Activated T-helper 1 cell treated with anti-CD3 and anti-CD28 coated beads, Interleukin-12 subunit alpha, Interleukin-12 subunit beta, Interleukin-2, Interleukin-4 antibody, amounts not matched to agents 30 ng/mL and 10 ng/mL and 1 ng/mL, durations not matched to agents 14 hours and 24 hours and 36 hours (primary cell): ENCODE measurements around the gene ST8SIA1. TPM values are rescaled to one million over a fixed set of nuclear protein-coding genes. Genes with fewer than 3 reads are reported as not detected.

Experiments
- DNase-seq: peaks from one replicate; pipeline ENCODE4 v3.0.0; 2021; ENCODE audit warnings: low spot score
- H3K27ac Mint-ChIP-seq: one replicate; pipeline ENCODE4 v1.8.0; 2021; ENCODE audit warnings: mild to moderate bottlenecking, mixed read lengths
- H3K27me3 Mint-ChIP-seq: one replicate; pipeline ENCODE4 v1.8.0; 2022; ENCODE audit warnings: mild to moderate bottlenecking, moderate library complexity, mixed read lengths; ENCODE audit not compliant: insufficient read depth
- H3K36me3 Mint-ChIP-seq: one replicate; pipeline ENCODE4 v1.8.0; 2021; ENCODE audit warnings: low read depth, mixed read lengths
- H3K4me1 Mint-ChIP-seq: one replicate; pipeline ENCODE4 v1.8.0; 2021; ENCODE audit warnings: low read depth, mixed read lengths
- H3K4me3 Mint-ChIP-seq: one replicate; pipeline ENCODE4 v1.8.0; 2021; ENCODE audit warnings: mild to moderate bottlenecking, moderate library complexity, mixed read lengths
- H3K9me3 Mint-ChIP-seq: one replicate; pipeline ENCODE4 v1.8.0; 2021; ENCODE audit warnings: mixed read lengths
- intact Hi-C: fragments of 100-400 bp; cut with micrococcal nuclease; formaldehyde crosslinking; loops from one replicate; pipeline ENCODE4 v1.15.1; 2024
- total RNA-seq: library from RNA; stranded (reverse); gene quantifications from 2 replicates; pipeline ENCODE4 v1.2.3, GENCODE V29; 2022

Gene ST8SIA1
- total RNA-seq, 1 donor from 2014 or later = 0.57 TPM

DNA sequence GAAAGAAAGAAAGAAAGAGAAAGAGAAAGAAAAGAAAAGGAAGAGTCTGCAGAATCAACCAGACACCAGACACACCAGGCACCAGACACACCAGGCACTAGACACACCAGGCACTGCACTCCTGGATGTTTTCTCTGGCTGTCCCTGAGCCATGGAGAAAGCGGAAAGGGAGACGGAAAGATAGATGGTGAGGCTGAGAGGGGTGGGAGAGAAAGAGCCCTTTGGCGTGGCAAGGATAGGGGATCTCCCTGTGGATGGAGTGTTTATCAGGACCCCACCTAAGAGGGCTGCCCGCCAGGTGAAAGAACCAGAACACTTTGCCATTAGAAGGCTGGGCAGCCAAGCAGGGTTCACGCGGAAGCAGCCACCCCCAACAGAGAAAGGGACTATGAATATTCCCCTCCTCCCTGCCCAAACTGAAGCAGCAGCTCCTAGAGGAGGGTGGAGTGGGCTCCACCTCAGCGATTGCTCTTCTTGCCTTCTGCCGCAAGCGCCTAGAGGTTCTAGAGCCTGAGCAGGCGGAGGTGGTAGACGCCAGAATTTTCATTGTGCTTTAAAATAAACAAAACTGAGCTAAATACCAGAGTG lies 13.4 kb downstream of the ST8SIA1 start:
- no peaks in the 10 kb centered on the region for H3K27me3 Mint-ChIP-seq
- intact Hi-C loops = no loop called here
- no peak overlapping the region for H3K27ac Mint-ChIP-seq
- no peaks in the 10 kb centered on the region for H3K9me3 Mint-ChIP-seq
- DNase-seq = no peak
- H3K36me3 Mint-ChIP-seq = no peaks in the 10 kb centered on the region
- H3K4me3 Mint-ChIP-seq = no peak overlapping the region
- peaks cover 5% of the 10 kb centered on the region for H3K4me1 Mint-ChIP-seq

DNA sequence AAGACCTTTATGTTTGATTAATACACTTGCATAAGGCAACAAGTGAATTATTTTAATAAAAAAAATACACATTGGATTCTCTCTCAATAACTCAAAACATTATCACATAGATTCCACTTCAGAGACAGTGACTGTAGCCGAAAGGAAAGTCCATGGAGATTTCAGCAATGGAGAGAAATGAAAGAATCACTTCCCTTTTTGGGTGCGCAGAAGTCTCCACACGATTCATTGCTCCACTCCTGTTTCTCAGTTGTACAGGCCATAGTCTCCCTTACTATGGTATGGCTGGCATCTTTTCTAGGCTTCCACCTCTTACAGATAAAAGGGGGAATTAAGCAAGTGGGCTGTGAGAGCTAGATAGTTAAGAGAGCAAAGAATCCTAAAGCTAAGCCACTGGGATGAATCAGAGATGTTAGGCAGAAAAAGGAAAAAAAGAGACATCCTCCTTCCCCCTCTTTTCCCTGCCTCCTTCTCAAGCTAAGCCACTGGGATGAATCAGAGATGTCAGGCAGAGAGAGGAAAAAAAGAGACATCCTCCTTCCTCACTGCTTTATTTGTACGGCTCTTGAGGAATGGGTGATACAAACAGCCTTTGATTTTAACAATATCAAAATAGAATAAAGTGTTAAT lies 16.3 kb downstream of the ST8SIA1 start:
- Mint-ChIP-seq H3K9me3 (no peaks in the 10 kb centered on the region), H3K36me3 (no peaks in the 10 kb centered on the region), H3K4me1 (peaks cover 5% of the 10 kb centered on the region), H3K27ac (no peak overlapping the region), H3K27me3 (peaks cover 7% of the 10 kb centered on the region), H3K4me3 (no peak overlapping the region)
- DNase-seq = no peak
- intact Hi-C loops = no loop called here

- no peaks in the 10 kb centered on the region for H3K36me3 Mint-ChIP-seq
- H3K27ac Mint-ChIP-seq = no peak overlapping the region
- peaks cover 7% of the 10 kb centered on the region for H3K27me3 Mint-ChIP-seq
- no peaks in the 10 kb centered on the region for H3K9me3 Mint-ChIP-seq
- DNase-seq = no peak
- intact Hi-C loops = no loop called here
- no peak overlapping the region for H3K4me3 Mint-ChIP-seq
- no peaks in the 10 kb centered on the region for H3K4me1 Mint-ChIP-seq
These were observed 20.6 kb downstream of the ST8SIA1 start for GRCh38 chr12:22313963-22314330.

DNA sequence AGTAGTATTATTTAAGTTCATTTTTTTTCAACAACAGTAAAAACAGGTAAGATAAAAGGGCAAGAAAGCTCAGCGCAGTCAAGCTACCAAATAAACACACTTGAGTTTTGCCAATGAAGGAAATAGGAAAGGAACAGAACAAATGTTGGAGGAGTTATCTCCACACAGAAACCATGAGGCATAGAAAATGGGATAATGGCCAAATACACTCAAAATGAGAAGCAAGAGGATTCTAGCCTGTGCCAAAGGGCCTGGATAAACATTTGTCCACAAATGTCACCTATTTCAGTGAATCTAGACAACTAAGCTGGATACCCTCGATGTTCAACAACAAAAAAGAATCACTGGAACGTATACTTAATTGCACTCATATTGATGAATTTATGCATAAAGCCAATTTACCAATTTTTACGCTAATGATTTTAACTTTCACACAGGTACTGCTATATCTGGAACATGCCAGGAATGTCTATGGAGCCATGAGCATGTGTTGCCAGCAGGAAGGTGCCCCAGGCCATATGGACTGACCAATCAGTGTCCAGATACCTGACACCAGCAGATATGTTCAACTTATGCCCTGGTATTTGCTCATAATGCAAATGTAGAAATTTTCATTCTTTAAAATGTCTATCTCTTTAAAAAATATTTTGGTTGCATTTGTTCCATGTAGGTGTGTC lies 21.1 kb downstream of the ST8SIA1 start:
- Mint-ChIP-seq H3K27me3 (peaks cover 7% of the 10 kb centered on the region), H3K27ac (no peak overlapping the region), H3K4me3 (no peak overlapping the region), H3K4me1 (no peaks in the 10 kb centered on the region), H3K9me3 (no peaks in the 10 kb centered on the region), H3K36me3 (no peaks in the 10 kb centered on the region)
- DNase-seq = no peak
- intact Hi-C loops = no loop called here

DNA sequence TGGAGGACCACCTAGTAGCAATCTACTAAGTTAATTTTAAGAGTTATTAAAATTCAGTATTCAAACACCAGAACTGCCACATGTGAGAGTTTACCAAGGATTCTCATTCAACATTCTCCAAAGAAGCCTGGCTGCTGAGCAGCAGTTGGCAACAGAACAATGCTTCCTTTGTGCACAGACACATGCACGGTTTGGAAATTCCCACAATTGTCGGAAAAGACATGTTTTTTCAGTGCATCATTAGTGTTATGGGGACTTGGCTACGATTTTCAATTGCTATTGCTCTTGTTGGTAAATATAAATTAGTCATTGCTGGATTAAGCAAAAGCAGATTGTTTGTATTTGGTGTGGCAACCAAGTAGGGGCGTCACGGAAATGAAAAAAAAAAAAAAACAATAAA lies 22.2 kb downstream of the ST8SIA1 start:
- Mint-ChIP-seq H3K27ac (no peak overlapping the region), H3K36me3 (no peaks in the 10 kb centered on the region), H3K4me3 (no peak overlapping the region), H3K9me3 (no peaks in the 10 kb centered on the region), H3K27me3 (peaks cover 7% of the 10 kb centered on the region), H3K4me1 (no peaks in the 10 kb centered on the region)
- intact Hi-C loops = no loop called here
- DNase-seq = no peak

DNA sequence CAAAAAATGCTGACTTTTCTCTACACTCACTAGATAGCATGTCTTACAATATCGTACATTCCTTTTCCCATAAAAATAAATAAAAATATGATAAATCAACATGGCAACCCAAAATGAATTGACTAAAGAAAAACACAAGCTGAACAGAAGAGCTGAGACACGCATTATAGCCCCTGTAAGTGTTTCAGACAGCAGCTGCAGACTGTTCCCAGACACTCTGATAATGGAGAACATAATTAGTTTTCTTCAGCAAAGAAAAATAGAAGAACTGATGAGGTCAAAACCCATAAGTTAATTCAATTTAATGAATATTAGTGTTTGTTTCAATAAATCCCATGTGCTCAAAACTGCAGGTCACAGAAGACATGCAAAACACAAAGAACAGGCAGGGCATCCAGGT lies 23.8 kb downstream of the ST8SIA1 start:
- H3K27me3 Mint-ChIP-seq = peaks cover 9% of the 10 kb centered on the region
- no peaks in the 10 kb centered on the region for H3K4me1 Mint-ChIP-seq
- no peak overlapping the region for H3K27ac Mint-ChIP-seq
- no peaks in the 10 kb centered on the region for H3K9me3 Mint-ChIP-seq
- no peak for DNase-seq
- intact Hi-C loops = no loop called here
- H3K36me3 Mint-ChIP-seq = no peaks in the 10 kb centered on the region
- H3K4me3 Mint-ChIP-seq = no peak overlapping the region

DNA sequence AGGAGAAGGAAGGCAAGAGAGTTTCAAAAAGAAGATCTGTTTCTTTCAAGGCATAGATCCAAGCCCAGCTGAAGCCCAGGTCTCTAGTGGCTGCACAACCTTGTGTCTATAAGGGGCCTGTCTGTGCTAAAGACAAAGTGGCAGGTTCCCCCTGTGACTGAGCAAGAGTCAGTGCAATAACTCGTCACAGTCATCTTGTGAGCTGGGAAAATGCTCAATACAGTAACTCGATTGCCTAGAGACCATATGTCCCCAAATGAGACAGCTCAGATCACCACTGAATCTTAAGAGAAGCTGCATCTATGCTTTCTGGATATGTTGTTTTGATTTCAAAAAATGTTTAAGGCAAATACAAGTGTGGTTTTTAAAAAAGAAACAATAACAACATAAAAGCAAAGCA lies 24.2 kb downstream of the ST8SIA1 start:
- intact Hi-C loops = no loop called here
- no peaks in the 10 kb centered on the region for H3K9me3 Mint-ChIP-seq
- H3K4me3 Mint-ChIP-seq = no peak overlapping the region
- DNase-seq = no peak
- no peak overlapping the region for H3K27ac Mint-ChIP-seq
- H3K4me1 Mint-ChIP-seq = no peaks in the 10 kb centered on the region
- no peaks in the 10 kb centered on the region for H3K36me3 Mint-ChIP-seq
- H3K27me3 Mint-ChIP-seq = peaks cover 7% of the 10 kb centered on the region

DNA sequence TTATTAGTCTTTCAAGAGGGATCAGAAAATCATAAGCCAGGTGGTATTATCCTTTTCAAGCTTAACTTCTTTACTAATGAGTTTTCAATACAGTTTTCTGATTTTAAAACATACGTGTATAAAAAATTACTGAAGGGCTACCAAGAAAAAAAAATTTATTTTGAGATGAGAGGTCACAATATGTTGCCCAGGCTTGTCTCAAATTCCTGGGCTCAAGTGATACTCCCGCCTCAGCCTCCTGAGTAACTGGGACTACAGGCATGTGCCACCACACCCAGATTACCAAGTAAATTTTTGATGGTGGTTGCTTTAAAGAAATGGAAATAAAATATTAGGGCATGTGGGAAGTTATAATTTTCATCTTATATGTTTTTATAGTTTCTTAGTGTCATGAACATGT lies 26.7 kb downstream of the ST8SIA1 start:
- Mint-ChIP-seq H3K9me3 (peaks cover under 1% of the 10 kb centered on the region), H3K4me3 (no peak overlapping the region), H3K27me3 (peaks cover 2% of the 10 kb centered on the region), H3K27ac (no peak overlapping the region), H3K4me1 (no peaks in the 10 kb centered on the region), H3K36me3 (no peaks in the 10 kb centered on the region)
- intact Hi-C loops = no loop called here
- DNase-seq = no peak

DNA sequence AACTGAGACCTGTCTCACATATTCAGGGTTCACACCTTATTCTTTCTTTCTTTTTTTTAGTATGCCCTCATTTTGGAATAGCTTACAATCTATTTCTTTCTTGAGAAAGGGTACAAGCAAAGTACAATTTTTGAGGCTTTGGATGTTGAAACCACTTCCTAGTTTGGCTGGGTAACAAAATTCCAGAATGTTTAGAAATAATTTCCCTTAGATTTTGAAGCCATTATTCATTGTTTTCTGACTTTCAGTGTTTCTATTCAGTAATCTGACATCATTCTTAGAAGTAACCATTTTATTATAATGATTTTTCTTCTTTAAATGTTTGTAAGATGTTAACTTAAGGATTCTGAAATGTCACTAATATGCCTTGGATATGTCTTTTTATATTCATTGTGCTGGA lies 28.2 kb downstream of the ST8SIA1 start:
- H3K9me3 Mint-ChIP-seq = peaks cover 9% of the 10 kb centered on the region
- H3K4me1 Mint-ChIP-seq = no peaks in the 10 kb centered on the region
- no peaks in the 10 kb centered on the region for H3K36me3 Mint-ChIP-seq
- no peak overlapping the region for H3K27ac Mint-ChIP-seq
- peaks cover 2% of the 10 kb centered on the region for H3K27me3 Mint-ChIP-seq
- DNase-seq = no peak
- intact Hi-C loops = no loop called here
- no peak overlapping the region for H3K4me3 Mint-ChIP-seq

- H3K27ac Mint-ChIP-seq = no peak overlapping the region
- no peaks in the 10 kb centered on the region for H3K4me1 Mint-ChIP-seq
These were observed 30.2 kb downstream of the ST8SIA1 start for GRCh38 chr12:22304341-22304740.

GRCh38 chr12:22299294-22299912 lies 35.1 kb downstream of the ST8SIA1 start:
- no peak for DNase-seq
- H3K9me3 Mint-ChIP-seq = peaks cover 35% of the 10 kb centered on the region
- no peaks in the 10 kb centered on the region for H3K27me3 Mint-ChIP-seq
- intact Hi-C loops = no loop called here
- H3K36me3 Mint-ChIP-seq = no peaks in the 10 kb centered on the region
- H3K4me1 Mint-ChIP-seq = no peaks in the 10 kb centered on the region
- no peak overlapping the region for H3K4me3 Mint-ChIP-seq
- no peak overlapping the region for H3K27ac Mint-ChIP-seq

More at GRCh38 chr12:22304341-22304740, 30.2 kb downstream of the ST8SIA1 start:
- Mint-ChIP-seq H3K9me3 (peaks cover 16% of the 10 kb centered on the region), H3K27me3 (peaks cover 2% of the 10 kb centered on the region), H3K4me3 (no peak overlapping the region), H3K36me3 (no peaks in the 10 kb centered on the region)
- intact Hi-C loops = no loop called here
- DNase-seq = no peak

- no peaks in the 10 kb centered on the region for H3K36me3 Mint-ChIP-seq
- no peaks in the 10 kb centered on the region for H3K9me3 Mint-ChIP-seq
- intact Hi-C loops = no loop called here
- H3K4me3 Mint-ChIP-seq = no peak overlapping the region
- H3K27me3 Mint-ChIP-seq = peaks cover 5% of the 10 kb centered on the region
- DNase-seq = no peak
- H3K27ac Mint-ChIP-seq = no peak overlapping the region
- H3K4me1 Mint-ChIP-seq = peaks cover 13% of the 10 kb centered on the region
These were observed 45.3 kb downstream of the ST8SIA1 start for GRCh38 chr12:22289250-22289649.
